HEK293 (cell line): ENCODE results near the gene SZRD1.

Source experiments
- CTCF ChIA-PET: fragments of 350-600 bp; formaldehyde crosslinking; extraction: SDS; loops from one replicate; lab custom pipeline; 2021; ENCODE audit warnings: antibody characterized with exemption; lab: Yijun Ruan, JAX
- POLR2A ChIA-PET: fragments of 300-600 bp; formaldehyde crosslinking; extraction: SDS; loops from one replicate; lab custom pipeline; 2020; ENCODE audit warnings: antibody characterized with exemption, inconsistent platforms; lab: Yijun Ruan, JAX
- H3K27ac ChIP-seq: fragments of 200-500 bp; sonication (Bioruptor generic); 2 replicates; pipeline ENCODE4 v1.5.1; 2014; ENCODE audit warnings: low read depth, low read length, control low read depth, inconsistent platforms; ENCODE audit errors: extremely low read depth
- H3K36me3 ChIP-seq, 2 experiments: fragments of 200-500 bp in 1 of 2; sonication (Bioruptor generic) in 1 of 2; 1 replicate in 1 of 2; 2 replicates in 1 of 2; pipeline ENCODE4 v1.5.1; 2014 to 2017; ENCODE audit warnings: inconsistent platforms in 2 of 2, low read length in 2 of 2; ENCODE audit not compliant: control insufficient read depth in 2 of 2, insufficient read depth in 1 of 2
- H3K4me1 ChIP-seq: fragments of 200-500 bp; sonication (Bioruptor generic); 2 replicates; pipeline ENCODE4 v1.5.1; 2014; ENCODE audit warnings: mild to moderate bottlenecking, low read length, inconsistent platforms; ENCODE audit not compliant: control insufficient read depth, insufficient read depth
- H3K4me3 ChIP-seq: 2 replicates; pipeline ENCODE4 v1.5.1; 2011; ENCODE audit warnings: low read depth, mild to moderate bottlenecking, control low read depth, low read length, moderate library complexity
- H3K9me3 ChIP-seq: fragments of 200-500 bp; sonication (Bioruptor generic); 2 replicates; pipeline ENCODE4 v1.5.1; 2014; ENCODE audit warnings: low read depth, low read length, inconsistent platforms; ENCODE audit not compliant: control insufficient read depth, insufficient read depth
- BCL11A ChIP-seq: fragments of 450-650 bp; formaldehyde crosslinking; IDR thresholded peaks from 2 replicates; pipeline ENCODE4 v1.5.1; 2016; ENCODE audit warnings: low read depth, missing biosample characterization, missing genetic modification characterization
- EGR2 ChIP-seq: fragments of 450-650 bp; formaldehyde crosslinking; IDR thresholded peaks from 2 replicates; pipeline ENCODE4 v1.5.1; 2016; ENCODE audit warnings: low read depth, missing biosample characterization, missing genetic modification characterization
- GFI1B ChIP-seq: fragments of 450-650 bp; formaldehyde crosslinking; IDR thresholded peaks from 2 replicates; pipeline ENCODE4 v1.5.1; 2016; ENCODE audit warnings: missing biosample characterization, missing genetic modification characterization
- MYNN ChIP-seq: fragments of 450-650 bp; formaldehyde crosslinking; IDR thresholded peaks from 2 replicates; pipeline ENCODE4 v1.5.1; 2016; ENCODE audit warnings: missing biosample characterization, missing genetic modification characterization, borderline replicate concordance
- SALL2 ChIP-seq: fragments of 450-650 bp; formaldehyde crosslinking; IDR thresholded peaks from 2 replicates; pipeline ENCODE4 v1.5.0; 2017; ENCODE audit warnings: missing biosample characterization, mild to moderate bottlenecking, missing genetic modification characterization, borderline replicate concordance
- SETDB1 ChIP-seq: IDR thresholded peaks from one replicate; pipeline ENCODE4 v1.6.1; 2017; ENCODE audit warnings: mild to moderate bottlenecking, low read length, moderate library complexity, mixed read lengths; ENCODE audit not compliant: insufficient read length
- SP7 ChIP-seq: fragments of 450-650 bp; formaldehyde crosslinking; IDR thresholded peaks from 2 replicates; pipeline ENCODE4 v1.5.1; 2016; ENCODE audit warnings: missing biosample characterization, missing genetic modification characterization
- YY2 ChIP-seq: fragments of 450-650 bp; formaldehyde crosslinking; IDR thresholded peaks from 2 replicates; pipeline ENCODE4 v1.5.1; 2016; ENCODE audit warnings: missing biosample characterization, missing genetic modification characterization
- ZBTB20 ChIP-seq: fragments of 450-650 bp; formaldehyde crosslinking; IDR thresholded peaks from 2 replicates; pipeline ENCODE4 v1.5.1; 2016; ENCODE audit warnings: missing biosample characterization, missing genetic modification characterization
- ZBTB48 ChIP-seq: fragments of 450-650 bp; formaldehyde crosslinking; IDR thresholded peaks from 2 replicates; pipeline ENCODE4 v1.5.1; 2016; ENCODE audit warnings: missing biosample characterization, missing genetic modification characterization
- ZIC2 ChIP-seq: fragments of 450-650 bp; formaldehyde crosslinking; IDR thresholded peaks from 2 replicates; pipeline ENCODE4 v1.5.1; 2016; ENCODE audit warnings: missing biosample characterization, missing genetic modification characterization
- ZNF132 ChIP-seq: fragments of 450-650 bp; formaldehyde crosslinking; IDR thresholded peaks from 2 replicates; pipeline ENCODE4 v1.5.1; 2017; ENCODE audit warnings: missing biosample characterization, missing genetic modification characterization, borderline replicate concordance
- ZNF155 ChIP-seq: fragments of 450-650 bp; formaldehyde crosslinking; IDR thresholded peaks from 2 replicates; pipeline ENCODE4 v1.5.1; 2016; ENCODE audit warnings: missing biosample characterization, missing genetic modification characterization
- ZNF175 ChIP-seq: fragments of 450-650 bp; formaldehyde crosslinking; IDR thresholded peaks from 2 replicates; pipeline ENCODE4 v1.5.1; 2016; ENCODE audit warnings: missing biosample characterization, missing genetic modification characterization
- ZNF341 ChIP-seq: fragments of 450-650 bp; formaldehyde crosslinking; IDR thresholded peaks from 2 replicates; pipeline ENCODE4; 2016; ENCODE audit warnings: low read depth, missing biosample characterization, missing genetic modification characterization
- ZNF473 ChIP-seq: fragments of 450-650 bp; formaldehyde crosslinking; IDR thresholded peaks from 2 replicates; pipeline ENCODE4 v1.5.1; 2017; ENCODE audit warnings: missing biosample characterization, missing genetic modification characterization
- ZNF571 ChIP-seq: fragments of 450-650 bp; formaldehyde crosslinking; IDR thresholded peaks from 2 replicates; pipeline ENCODE4 v1.5.0; 2017; ENCODE audit warnings: missing biosample characterization, missing genetic modification characterization
- ZNF658 ChIP-seq: fragments of 450-650 bp; formaldehyde crosslinking; IDR thresholded peaks from 2 replicates; pipeline ENCODE4; 2016; ENCODE audit warnings: missing biosample characterization, missing genetic modification characterization
- ZNF677 ChIP-seq: fragments of 450-650 bp; IDR thresholded peaks from 2 replicates; pipeline ENCODE4 v1.5.0; 2018; ENCODE audit warnings: missing biosample characterization, mild to moderate bottlenecking, missing genetic modification characterization, moderate library complexity
- ZXDB ChIP-seq: fragments of 450-650 bp; formaldehyde crosslinking; IDR thresholded peaks from 2 replicates; pipeline ENCODE4 v1.5.1; 2016; ENCODE audit warnings: missing biosample characterization, missing genetic modification characterization
- TF ChIP-seq, protein P1 (sequence below): fragments of 450-650 bp; formaldehyde crosslinking; IDR thresholded peaks from 2 replicates; pipeline ENCODE4 v1.5.1; 2016; ENCODE audit warnings: missing biosample characterization, missing genetic modification characterization, borderline replicate concordance
- TF ChIP-seq, protein P2 (sequence below): sonication (generic); formaldehyde crosslinking; IDR thresholded peaks from 2 replicates; pipeline ENCODE4 v1.8.1; 2022; ENCODE audit warnings: mild to moderate bottlenecking, moderate library complexity, missing genetic modification reagents
- TF ChIP-seq, protein P3 (sequence below): fragments of 450-650 bp; formaldehyde crosslinking; IDR thresholded peaks from 2 replicates; pipeline ENCODE4 v1.5.1; 2016; ENCODE audit warnings: missing biosample characterization, missing genetic modification characterization
- TF ChIP-seq, protein P4 (sequence below): fragments of 450-650 bp; formaldehyde crosslinking; IDR thresholded peaks from 2 replicates; pipeline ENCODE4 v1.5.0; 2017; ENCODE audit warnings: missing biosample characterization, missing genetic modification characterization, borderline replicate concordance
- TF ChIP-seq, protein P5 (sequence below): fragments of 450-650 bp; formaldehyde crosslinking; IDR thresholded peaks from 2 replicates; pipeline ENCODE4 v1.5.1; 2016; ENCODE audit warnings: missing biosample characterization, missing genetic modification characterization

Gene SZRD1

DNA sequence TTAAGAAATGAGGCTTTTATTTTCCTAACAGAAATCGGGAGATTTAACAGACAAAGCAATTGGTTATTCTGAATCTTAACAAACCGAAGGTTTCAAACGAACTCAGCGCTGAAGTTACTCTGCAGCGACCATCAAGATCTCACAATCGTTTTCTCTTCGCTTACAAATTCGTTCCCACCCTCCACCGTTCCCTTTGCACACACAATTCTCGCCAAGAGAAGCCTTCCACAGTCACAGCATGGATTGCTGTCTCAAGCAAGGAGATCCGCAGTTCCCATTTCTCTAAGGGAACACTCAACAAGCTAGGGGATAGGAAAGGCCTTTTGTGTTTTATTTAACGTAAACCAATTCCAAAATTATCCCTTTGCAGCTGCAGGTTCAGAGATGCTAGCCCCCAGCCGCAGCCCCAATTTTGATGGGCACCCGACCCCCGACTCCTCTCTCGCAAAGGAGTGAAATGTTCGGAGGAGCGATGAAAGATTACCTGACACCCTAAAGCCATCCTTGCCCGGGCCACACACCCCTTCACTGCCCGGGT is 15.5 kb upstream of the SZRD1 start:
- Histone ChIP-seq H3K4me1 (peaks cover 16% of the 10 kb centered on the region), H3K9me3 (no peaks in the 10 kb centered on the region), H3K4me3 (peak overlapping the region; percentile 95), H3K27ac (peak overlapping the region; percentile 75), H3K36me3 (no peaks in the 10 kb centered on the region)
- POLR2A ChIA-PET, result interaction anchor here (0.6 to 2.7 kb wide), 6 partner anchors 11 to 210 kb away, joined by 3 to 9 read pairs (median 6); partner anchors contain the start of gene SZRD1
- CTCF ChIA-PET, result interaction anchor here (0.6 to 4.4 kb wide), 6 partner anchors 12 to 107 kb away, joined by 3 to 36 read pairs (median 4); no protein-coding TSS in a partner anchor
- TF ChIP-seq ZNF175 (tag by site-specific recombination) (no peak), EGR2 (no peak), YY2 (no peak), ZBTB20 (no peak), BCL11A (tag by site-specific recombination) (no peak), ZNF155 (tag by site-specific recombination) (no peak), GFI1B (no peak), ZNF473 (no peak), ZNF658 (tag by site-specific recombination) (no peak), ZNF132 (tag by site-specific recombination) (no peak), ZNF677 (tag by site-specific recombination) (no peak), ZNF341 (tag by site-specific recombination) (no peak), MYNN (tag by site-specific recombination) (0 out of 2 replicates have a peak, but pooled peaks have one; percentile 68), SALL2 (tag by site-specific recombination) (no peak), ZNF571 (tag by site-specific recombination) (no peak), ZIC2 (tag by site-specific recombination) (no peak), SETDB1 (no peak), ZXDB (no peak), ZBTB48 (tag by site-specific recombination) (no peak; the same call in 1 of the 2 replicates), SP7 (tag by site-specific recombination) (0 out of 2 replicates have a peak, but pooled peaks have one; percentile 9)
- TF ChIP-seq, protein P1, sequence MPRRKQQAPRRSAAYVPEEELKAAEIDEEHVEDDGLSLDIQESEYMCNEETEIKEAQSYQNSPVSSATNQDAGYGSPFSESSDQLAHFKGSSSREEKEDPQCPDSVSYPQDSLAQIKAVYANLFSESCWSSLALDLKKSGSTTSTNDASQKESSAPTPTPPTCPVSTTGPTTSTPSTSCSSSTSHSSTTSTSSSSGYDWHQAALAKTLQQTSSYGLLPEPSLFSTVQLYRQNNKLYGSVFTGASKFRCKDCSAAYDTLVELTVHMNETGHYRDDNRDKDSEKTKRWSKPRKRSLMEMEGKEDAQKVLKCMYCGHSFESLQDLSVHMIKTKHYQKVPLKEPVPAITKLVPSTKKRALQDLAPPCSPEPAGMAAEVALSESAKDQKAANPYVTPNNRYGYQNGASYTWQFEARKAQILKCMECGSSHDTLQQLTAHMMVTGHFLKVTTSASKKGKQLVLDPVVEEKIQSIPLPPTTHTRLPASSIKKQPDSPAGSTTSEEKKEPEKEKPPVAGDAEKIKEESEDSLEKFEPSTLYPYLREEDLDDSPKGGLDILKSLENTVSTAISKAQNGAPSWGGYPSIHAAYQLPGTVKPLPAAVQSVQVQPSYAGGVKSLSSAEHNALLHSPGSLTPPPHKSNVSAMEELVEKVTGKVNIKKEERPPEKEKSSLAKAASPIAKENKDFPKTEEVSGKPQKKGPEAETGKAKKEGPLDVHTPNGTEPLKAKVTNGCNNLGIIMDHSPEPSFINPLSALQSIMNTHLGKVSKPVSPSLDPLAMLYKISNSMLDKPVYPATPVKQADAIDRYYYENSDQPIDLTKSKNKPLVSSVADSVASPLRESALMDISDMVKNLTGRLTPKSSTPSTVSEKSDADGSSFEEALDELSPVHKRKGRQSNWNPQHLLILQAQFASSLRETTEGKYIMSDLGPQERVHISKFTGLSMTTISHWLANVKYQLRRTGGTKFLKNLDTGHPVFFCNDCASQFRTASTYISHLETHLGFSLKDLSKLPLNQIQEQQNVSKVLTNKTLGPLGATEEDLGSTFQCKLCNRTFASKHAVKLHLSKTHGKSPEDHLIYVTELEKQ (tag by site-specific recombination), result no peak
- TF ChIP-seq, protein P2, sequence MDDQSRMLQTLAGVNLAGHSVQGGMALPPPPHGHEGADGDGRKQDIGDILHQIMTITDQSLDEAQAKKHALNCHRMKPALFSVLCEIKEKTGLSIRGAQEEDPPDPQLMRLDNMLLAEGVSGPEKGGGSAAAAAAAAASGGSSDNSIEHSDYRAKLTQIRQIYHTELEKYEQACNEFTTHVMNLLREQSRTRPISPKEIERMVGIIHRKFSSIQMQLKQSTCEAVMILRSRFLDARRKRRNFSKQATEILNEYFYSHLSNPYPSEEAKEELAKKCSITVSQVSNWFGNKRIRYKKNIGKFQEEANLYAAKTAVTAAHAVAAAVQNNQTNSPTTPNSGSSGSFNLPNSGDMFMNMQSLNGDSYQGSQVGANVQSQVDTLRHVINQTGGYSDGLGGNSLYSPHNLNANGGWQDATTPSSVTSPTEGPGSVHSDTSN (CRISPR knock-in tag), result no peak
- TF ChIP-seq, protein P3, sequence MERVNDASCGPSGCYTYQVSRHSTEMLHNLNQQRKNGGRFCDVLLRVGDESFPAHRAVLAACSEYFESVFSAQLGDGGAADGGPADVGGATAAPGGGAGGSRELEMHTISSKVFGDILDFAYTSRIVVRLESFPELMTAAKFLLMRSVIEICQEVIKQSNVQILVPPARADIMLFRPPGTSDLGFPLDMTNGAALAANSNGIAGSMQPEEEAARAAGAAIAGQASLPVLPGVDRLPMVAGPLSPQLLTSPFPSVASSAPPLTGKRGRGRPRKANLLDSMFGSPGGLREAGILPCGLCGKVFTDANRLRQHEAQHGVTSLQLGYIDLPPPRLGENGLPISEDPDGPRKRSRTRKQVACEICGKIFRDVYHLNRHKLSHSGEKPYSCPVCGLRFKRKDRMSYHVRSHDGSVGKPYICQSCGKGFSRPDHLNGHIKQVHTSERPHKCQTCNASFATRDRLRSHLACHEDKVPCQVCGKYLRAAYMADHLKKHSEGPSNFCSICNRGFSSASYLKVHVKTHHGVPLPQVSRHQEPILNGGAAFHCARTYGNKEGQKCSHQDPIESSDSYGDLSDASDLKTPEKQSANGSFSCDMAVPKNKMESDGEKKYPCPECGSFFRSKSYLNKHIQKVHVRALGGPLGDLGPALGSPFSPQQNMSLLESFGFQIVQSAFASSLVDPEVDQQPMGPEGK (tag by site-specific recombination), result 0 out of 2 replicates have a peak, but pooled peaks have one; percentile 63
- TF ChIP-seq, protein P4, sequence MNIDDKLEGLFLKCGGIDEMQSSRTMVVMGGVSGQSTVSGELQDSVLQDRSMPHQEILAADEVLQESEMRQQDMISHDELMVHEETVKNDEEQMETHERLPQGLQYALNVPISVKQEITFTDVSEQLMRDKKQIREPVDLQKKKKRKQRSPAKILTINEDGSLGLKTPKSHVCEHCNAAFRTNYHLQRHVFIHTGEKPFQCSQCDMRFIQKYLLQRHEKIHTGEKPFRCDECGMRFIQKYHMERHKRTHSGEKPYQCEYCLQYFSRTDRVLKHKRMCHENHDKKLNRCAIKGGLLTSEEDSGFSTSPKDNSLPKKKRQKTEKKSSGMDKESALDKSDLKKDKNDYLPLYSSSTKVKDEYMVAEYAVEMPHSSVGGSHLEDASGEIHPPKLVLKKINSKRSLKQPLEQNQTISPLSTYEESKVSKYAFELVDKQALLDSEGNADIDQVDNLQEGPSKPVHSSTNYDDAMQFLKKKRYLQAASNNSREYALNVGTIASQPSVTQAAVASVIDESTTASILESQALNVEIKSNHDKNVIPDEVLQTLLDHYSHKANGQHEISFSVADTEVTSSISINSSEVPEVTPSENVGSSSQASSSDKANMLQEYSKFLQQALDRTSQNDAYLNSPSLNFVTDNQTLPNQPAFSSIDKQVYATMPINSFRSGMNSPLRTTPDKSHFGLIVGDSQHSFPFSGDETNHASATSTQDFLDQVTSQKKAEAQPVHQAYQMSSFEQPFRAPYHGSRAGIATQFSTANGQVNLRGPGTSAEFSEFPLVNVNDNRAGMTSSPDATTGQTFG (tag by site-specific recombination), result no peak
- TF ChIP-seq, protein P5, sequence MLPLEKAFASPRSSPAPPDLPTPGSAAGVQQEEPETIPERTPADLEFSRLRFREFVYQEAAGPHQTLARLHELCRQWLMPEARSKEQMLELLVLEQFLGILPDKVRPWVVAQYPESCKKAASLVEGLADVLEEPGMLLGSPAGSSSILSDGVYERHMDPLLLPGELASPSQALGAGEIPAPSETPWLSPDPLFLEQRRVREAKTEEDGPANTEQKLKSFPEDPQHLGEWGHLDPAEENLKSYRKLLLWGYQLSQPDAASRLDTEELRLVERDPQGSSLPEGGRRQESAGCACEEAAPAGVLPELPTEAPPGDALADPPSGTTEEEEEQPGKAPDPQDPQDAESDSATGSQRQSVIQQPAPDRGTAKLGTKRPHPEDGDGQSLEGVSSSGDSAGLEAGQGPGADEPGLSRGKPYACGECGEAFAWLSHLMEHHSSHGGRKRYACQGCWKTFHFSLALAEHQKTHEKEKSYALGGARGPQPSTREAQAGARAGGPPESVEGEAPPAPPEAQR (tag by site-specific recombination), result no peak
